Stimulated activated CD4-positive, alpha-beta T cell treated with anti-CD3 and anti-CD28 coated beads, Interleukin-15, amount 100 ng/mL, for 24 hours (primary cell): ENCODE results near the gene MYL7.
"Not testable (repeated sequence)": the region's sequence is repeated elsewhere in the genome, so short reads cannot be mapped to it uniquely, and the experiment has no call there.

Experiments used
- DNase-seq: peaks from one replicate; pipeline ENCODE4 v3.0.0-alpha.2; 2020

Gene MYL7

DNA sequence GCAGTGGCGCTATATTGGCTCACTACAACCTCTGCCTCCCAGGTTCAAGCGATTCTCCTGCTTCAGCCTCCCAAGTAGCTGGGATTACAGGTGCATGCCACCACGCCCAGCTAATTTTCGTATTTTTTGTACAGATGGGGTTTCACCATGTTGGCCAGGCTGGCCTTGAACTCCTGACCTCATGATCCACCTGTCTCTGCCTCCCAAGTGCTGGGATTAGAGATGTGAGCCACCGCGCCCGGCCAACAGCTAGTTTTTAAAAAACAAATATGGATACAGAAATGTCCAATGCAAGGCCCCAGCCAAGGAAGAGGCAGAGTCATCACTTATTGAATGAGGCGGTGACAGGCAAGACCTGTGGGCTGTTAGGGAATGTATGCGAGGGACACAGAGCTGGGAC is 30.8 kb upstream of the MYL7 start:
- DNase-seq = not testable (repeated sequence)

DNA sequence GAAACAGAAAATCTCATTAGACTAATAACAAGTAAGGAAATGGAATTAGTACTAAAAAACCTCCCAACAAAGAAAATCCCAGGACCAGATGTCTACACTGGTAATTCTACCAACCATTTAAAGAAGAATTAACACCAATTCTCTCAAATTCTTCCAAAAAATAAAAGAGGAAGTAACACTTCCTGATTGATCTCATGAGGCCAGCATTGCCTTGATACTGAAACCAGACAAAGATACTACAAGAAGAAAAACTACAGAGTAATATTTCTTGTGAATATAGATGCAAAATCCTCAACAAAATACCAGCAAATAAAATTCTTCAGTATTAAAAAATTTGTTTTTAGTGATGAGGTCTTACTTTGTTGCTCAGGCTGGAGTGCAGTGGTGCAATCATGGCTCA is 26.8 kb upstream of the MYL7 start:
- no peak for DNase-seq

DNA sequence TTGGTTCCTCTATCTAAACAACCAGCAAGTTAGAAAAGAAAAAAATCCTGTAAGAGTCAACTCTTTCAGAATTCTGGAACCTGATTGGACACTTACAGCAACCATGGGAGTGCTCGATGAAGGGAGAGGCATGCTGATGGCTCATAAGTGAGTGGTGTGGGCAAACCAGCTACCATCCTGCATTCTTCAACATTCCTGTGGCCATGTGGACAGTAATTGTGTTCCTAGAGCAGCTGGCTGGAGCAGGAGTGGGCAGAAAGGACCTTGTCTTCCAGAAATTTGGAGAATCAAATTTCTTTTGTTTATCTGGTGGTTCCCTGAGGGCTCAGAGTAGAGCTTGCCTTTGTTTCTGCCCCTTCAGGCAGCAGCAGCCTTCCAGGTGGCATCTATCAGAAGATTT is 22.5 kb upstream of the MYL7 start:
- DNase-seq = no peak

DNA sequence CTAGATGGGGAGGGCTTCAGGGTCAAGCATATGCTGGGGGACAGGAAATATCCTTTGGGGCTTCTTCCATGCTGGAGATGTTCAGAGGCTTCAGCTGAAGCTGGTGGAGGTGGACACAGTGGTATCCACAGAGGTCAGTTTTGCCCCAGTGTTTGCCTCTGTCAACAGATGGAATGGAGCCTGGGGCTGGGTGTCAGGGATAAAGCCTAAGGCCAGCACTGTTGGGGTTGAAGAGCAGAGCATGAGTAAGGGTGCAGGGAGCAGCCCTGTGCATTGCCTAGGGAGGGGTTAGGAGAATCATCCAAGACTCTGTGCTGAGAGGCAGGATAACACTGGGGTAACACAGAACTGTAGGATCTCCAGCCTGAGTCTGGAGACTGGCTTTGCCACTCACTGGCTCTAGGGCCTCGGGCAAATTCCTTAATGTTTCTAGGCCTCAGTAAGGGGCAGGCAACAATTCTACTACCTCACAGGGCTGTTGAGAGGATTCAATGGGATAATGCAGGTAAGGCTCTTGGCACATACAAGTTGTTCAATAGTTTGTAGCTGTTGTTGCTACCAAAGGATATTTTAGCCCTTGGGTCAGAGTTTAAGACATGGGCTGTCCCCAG is 21.8 kb upstream of the MYL7 start:
- no peak for DNase-seq

DNA sequence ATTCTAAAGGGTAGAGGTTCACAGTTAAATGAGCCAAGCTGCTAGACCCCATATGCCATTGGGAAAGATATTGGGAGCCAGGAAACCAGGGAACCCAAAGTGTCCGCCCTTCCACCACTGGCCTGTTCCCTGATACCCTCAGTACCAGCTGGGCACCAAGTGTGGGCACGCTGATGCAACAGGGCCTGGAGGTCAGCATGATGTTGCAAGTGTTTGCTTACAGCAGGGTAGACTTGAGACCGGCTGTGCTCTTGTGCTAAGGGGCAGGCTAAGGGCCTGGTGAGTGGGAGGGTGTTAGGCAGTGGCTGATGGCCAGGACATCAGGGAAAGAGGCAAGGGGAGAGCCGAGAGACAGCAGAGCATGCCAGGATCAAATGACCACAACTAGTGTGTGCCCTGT is 21.0 kb upstream of the MYL7 start:
- no peak for DNase-seq

DNA sequence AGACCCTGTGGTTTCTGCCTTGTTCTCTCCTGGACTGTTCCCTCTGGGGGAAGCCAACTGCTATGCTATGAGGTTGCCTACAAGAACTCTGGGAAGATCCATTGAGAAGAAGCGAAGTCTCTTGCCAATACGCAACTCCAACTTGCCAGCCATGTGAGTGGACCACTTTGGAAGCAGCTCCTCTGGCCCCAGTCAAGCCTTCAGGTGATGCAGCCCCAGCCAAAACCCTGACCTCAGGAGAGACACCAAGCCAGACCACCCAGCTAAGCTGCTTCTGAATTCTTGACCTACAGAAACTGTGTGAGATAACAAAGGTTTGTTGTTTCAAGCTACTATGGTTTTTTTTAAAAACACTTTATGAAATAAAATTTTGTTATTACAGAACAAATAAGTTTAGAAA is 20.2 kb upstream of the MYL7 start:
- DNase-seq = no peak

DNA sequence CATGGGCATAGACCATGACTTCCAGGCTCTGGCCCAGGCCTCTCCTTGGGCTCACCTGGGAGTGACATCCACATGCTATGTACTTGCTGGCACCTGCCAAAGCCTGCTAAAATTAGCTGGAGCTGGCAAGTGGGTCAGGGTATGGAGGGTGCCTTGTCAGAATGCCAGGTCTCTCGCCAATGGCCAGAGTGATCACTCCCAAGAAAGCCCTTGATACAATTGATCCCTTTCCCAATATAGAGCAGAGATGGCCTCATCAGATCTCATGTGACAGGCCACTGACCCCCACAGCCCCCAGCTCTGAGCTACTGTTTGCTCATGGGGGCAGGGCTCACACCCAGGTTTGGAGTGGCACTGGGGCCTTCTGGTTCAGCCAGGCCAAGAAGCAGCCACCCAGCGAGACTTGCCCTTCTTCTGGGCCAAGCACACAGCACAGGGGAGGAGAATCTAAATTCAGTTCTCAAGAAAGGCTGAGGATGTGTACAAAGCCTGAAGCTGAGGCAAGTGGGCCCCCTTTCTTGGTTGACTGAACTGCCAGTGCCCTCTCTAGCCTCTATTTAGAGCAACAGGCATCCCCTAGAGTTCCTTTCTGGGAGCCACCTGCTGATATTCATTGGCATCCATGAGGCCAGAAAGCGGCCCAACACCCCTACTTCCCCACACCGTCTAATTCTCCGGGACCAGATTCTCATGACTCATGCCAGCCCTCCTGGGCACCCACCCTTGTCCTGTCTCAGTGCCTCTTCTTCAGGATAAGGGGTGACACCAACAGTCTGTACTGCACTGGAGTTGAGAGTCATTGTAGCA is 18.9 kb upstream of the MYL7 start:
- no peak for DNase-seq

DNA sequence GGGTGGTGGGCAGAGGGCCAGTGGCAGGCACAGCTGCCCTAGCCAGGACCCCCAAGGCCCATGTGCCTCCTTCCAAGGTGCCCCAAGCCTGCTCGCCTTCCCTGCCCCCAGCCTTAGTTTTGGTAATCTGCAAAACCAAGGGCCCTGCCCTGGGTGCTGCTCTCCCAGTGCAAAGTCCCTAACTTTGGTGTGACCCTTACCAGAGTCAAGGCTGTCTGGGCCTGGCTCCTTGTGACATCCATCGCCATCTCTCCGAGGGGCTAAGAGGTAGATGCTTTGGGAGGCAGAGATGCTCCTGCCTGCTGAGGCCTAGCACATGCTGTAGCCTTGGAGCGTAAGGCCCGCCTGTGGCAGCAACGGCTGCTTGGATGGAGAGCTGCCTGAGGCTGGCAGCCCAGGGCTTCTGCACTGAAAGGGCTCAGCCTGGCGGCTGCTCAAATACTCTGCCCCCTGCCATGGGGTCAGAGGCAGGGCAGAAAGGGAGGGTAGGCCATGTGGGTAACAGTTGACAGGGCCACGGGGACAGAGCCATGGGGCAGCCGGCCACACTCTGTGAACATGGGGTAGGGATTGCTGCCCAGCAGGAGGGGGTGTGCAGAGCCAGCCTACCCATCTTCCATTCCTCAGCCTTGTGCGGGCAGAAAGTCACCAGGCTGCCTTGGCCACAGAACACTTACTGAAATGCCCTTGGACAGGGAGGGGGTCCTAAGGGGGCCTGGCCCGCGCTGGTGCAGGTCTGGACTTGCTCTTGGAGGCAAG is 17.9 kb upstream of the MYL7 start:
- DNase-seq = no peak

DNA sequence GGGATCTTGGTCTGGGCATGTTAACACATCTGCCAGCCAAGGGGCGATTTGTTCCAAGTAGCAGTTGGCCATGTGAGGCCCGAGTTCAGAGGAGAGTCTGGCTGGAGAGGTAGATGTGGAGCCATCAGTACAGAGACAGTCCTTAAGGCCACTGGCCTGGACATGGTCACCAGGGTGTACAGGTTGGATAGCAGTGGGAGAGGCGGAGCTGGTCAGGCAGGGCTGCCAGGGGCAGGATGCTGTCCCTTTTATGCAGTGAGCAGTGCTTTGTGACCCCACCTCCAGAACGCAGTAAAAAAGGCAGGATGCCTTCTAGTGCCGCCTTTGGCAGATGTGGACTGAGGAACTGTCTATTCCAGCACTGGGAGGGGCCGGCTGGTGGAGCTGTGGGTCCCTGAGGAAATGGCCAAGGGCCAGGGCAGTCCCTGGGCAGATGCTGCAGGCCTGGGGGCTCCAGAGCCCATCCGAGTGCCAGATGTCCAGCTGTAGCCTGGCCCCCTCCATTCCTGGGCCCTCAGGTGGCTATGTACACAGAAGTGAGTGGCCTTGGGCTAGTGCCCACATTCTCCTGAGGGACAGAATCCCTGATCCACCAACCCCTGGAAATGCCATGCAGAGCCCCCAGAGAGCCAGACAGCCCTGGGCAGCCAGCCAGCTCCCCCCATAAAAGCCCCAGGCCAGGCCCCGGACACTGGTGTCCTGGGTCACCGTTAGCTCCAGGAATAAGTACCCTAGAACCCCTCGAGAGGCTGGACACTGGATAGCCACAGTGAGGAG is 17.2 kb upstream of the MYL7 start:
- DNase-seq = no peak

DNA sequence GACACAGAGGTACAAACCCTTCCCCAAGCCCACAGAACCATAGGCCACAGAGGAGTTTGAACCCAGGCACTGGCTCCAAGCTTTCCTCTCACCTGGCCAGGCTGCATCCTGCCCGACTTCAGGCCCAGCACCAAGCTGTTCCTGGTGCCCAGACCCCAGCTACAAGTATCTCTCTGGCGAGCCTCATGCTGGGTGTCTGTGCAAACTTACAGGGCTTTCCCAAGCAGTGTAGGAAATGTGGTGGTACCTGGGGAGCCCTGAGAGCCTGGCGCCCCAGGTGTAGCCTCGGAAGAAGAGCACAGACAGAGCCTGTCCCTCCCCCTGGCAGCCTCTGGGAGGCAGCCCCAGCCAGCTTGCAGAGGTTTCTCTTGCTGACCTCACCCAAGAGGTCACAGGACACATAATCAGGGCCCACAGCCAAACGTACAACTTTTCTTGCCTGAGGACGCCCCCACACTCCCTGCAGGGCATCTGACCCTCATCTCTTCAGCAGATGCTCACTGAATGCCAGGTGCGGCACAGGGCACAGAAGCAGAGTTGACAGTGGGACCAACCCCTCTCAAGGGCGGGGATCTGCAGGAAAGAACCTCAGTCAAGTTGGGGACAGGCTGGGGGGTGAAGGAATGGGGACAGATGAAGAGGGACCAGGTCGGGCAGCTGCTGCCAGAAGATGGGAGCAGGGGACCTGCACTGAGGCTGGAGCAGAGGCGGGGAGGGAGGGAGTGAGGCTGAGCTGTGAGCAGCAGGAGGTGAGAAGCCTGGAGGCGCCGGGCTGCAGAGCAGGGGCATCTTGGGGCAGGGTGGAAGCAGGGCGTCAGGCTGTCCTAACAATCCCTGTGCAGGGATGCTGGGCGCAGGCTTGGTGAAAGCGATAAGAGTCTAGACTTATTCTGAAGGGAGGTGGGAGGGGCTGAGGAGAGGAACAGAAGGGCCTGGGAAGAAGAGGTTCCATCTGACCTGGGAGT is 16.3 kb upstream of the MYL7 start:
- no peak for DNase-seq

DNA sequence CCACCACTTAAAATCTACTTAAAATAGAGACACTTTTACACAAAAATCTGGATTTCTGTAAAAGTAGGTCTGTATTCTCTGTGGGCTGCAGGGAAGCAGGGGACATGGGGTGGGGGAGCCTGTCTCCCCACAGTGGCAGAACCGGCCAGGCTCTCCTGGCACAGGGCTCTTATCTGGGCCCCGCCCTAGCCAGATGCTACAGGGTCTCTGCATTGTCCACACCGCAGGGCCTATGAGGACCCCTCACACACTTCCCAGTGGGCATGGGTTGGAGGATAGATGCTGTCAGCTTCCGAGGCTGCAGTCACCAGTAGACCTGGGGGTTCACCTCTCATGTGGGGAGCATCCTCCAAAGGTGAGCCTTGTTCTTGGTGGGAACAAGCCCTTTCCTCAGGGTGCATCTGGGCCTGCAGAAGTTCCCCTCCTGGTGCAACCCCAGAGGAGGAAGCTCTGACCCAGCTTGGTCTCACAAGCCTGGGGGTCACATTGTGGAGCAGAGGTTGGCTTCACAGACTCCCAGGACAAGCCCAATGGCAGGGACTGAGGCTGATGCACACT is 15.4 kb upstream of the MYL7 start:
- DNase-seq = no peak

DNA sequence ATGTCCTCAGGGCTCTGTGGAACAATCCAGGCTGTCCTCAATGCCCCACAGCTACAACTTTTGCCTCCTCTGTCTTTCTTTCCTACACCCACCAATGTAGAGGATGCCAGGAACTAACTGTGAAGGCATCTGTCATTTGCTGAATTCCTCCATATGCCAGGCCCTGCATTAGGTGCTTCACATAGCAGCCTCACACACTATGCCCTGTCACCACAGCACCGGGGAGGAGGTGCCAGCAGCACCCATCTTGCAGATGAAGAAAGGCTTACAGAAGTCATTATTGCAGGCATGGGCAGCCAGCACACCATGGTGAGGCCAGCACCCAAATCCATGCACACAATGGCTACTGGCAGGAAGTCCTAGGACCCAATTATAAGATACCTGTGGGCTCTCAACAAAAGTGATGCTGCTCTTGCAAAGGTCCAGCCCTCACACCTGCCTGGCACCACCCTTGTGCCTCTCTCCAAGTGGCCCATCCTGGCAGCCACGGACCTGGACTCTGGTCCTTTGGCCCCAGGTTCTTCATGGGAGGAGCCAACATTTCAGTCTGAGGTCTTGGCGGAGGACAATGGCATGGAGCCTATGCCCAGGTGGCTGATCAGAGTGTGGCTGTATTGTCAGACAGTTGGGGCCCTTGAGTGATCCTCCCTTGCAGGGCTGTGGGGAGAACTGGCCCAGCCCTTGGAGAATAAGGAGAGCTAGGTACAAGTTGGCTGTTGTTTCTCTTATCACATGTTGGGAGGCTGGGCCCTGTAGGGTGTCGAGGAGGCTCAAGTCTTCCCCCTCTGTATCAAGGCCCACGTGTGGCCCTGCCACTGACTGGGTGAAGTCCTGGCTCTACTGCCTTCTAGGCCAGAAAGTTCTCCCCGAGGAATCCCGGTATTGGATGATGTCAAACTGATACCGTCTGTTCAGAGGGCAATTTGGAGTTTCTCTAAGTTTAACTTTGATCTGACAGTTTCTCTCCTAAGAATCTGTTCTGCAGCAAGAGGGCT is 14.4 kb upstream of the MYL7 start:
- no peak for DNase-seq

DNA sequence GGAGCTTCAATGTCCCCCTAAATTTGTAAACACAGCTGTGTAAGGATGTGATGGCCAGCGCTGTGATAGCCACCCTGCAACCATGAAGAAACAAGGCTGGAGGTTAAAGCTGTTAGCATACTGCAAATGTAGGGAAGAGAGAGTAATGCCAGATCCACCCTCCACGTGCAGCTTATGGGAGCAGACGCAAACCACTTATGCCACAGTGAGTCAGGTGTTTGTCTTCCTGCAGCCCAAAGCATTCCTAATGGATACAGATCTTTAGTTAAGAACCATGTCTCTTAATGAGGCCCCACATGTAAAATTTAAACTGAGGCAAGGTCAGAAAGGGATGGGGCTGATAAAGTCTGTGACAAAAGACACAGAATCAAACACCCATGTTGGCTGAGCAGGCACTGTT is 13.6 kb upstream of the MYL7 start:
- DNase-seq = no peak

DNA sequence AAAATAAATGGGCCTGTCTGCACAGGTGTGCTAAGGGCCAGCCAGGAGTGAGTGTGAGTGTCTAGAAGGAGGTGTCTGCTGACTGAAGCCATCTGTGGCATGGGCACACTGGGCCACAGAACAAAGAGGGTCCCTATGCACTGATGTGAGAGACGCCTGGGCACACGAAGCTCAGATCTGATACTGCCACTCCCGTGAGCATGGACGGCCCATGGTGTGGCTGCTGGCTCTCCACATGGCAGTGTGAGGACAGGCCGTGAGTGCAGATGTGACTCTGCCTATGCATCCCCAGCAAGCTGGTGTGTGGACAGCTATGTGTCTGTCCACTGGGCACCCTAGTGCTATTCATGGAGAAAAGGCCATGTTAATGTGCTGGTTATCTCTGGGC is 12.8 kb upstream of the MYL7 start:
- no peak for DNase-seq

DNA sequence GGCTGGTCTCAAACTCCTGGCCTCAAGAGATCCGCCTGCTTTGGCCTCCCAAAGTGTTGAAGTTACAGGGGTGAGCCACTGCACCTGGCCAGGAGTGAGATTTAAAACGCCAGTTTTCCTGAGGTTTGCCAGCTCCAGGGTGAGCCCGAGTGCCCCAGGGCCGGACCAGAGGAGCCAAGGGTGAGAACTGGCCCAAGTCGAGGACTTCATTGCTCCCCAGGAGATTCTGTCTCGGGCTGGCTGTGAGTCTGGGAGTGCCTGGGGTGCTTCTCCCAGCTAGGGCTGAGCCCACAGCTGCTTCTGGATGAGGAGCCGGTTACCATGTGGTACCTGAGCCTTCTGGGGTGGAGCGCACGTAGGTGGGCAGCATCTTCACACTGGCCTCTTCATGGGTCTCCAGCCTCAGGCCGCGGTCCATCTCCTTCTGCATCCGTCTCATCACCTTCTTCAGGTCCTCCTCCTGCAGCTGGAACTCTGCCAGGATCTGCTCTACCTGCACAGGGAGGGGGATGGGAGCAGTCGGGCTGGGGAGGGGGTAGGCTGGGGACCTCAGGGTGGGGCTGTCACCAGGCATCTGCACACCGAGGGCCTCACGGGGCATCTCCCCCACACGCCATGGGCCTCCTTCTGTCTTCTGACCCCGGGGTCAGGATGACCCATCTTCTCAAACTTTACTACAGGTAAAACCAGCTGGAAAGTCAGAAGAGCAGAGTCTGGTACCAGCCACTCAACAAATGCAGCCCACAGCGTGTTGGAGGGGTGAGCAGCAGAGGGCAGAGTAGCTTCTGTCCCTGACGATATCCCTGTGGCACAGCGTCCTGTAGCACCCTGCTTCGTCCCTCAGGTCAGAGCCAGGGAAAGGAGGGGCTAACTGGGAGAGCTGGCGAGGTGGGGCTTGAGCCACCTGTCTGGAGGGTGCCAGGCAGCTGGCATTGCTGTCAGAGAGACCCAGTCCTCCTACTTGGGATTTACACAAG is 12.1 kb upstream of the MYL7 start:
- no peak for DNase-seq

DNA sequence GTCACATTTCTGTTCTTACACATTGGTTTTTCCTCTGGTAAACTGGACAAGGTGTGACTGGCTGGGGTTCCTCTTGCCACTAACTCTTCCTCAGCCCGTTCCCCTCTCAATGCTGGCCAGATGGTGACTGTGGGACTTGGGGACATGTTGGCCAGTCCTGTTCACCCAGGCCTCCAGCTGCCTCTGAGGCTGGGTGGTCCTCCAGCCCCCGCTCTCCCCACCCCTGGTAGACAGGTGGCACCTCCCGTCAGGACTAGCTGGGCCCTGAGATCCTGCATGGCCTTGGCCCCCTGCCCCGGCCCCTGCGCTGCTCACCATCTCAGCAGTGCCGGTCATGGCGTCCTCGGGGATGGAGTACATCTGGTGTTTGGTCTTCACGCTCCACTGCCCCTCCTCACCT is 10.8 kb upstream of the MYL7 start:
- DNase-seq = no peak

DNA sequence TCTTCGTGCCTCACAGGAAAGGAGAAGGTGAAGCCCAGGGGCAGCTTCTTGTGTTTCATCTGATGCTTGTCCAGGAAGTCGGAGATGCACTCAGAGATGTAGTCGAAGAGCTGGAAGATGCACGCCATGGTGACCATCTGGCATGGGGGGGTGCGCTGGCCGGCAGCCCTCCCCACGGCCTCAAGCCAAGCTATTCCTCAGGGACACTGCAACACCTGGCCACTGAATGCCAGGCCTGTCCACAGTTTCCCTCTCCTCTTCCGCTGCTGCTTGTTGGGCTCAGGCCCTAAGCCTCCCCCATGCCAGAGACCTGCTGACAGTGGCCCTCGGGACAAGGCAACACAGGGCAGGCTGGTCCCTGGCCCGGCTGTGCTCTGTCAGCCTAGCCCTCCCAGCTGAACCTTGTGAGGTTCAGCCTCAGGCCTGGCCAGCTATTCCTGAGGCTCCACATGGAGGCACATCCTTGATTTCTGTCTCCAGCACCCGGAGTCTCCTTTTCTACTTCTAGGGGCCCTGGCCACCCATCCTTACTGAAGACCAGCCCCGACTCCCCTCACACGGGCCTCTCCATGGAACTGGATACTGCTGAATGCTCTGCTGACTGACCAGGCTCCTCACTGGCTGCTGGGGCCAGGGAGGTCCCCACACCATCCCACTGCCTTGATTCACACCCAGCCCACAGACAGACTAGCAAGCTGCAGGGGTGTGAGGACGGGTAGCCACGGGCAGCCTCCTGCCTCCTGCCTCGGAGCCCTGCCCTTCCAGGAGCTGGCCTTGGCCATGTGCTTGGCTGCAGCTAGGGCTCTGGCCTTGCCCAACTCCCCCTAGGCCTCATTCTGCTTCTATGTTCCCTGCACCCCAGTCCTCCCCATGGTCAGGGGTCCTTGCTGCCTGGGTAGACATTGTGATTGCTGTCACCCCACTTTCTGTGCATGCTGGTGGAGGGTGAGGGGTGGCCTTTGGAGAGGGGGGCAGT is 10.1 kb upstream of the MYL7 start:
- no peak for DNase-seq

DNA sequence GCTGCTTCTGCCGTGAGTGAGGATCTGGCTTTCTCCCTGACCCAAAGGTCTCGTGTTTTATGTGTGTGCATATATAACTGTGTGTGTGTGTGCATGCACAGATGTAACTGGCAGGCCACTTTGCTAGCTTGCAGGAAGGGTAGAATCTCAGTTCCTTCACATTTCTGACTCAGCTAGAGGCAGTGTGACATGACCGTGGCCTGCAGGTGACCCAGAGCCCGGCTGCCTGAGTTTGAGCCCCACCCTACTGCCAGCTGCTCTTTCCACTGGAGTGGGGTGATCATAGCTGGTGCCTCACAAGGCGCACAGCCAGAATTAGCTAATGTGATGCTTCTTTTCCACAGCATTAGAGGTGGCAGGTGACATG is 9.3 kb upstream of the MYL7 start:
- DNase-seq = no peak
